Activated effector memory CD4-positive, alpha-beta T cell treated with Interleukin-2 at 50 U/mL for 16 hours (primary cell): ENCODE results near the gene ADARB1.
"Not testable (repeated sequence)": the region's sequence is repeated elsewhere in the genome, so short reads cannot be mapped to it uniquely, and the experiment has no call there.

Experiments used
- DNase-seq: peaks from one replicate; pipeline ENCODE4 v3.0.0-alpha.2; 2020

Gene ADARB1

GRCh38 chr21:45074048-45074817 is at the start of gene ADARB1:
Gene ADARB1 (plus strand): TSS chr21:45074580. CDS start chr21:45171657, 97,077 bp downstream.
- peak; percentile 59 for DNase-seq

GRCh38 chr21:45026066-45026745 is 48.2 kb upstream of the ADARB1 start:
- DNase-seq, result no peak

GRCh38 chr21:45026826-45027225 is 47.6 kb upstream of the ADARB1 start:
- DNase-seq, result no peak

GRCh38 chr21:45027241-45028196 is 46.9 kb upstream of the ADARB1 start:
- no peak for DNase-seq

- not testable (repeated sequence) for DNase-seq
These were observed 45.7 kb upstream of the ADARB1 start for GRCh38 chr21:45028645-45029044.

GRCh38 chr21:45029298-45029947 is 45.0 kb upstream of the ADARB1 start:
- no peak for DNase-seq

- DNase-seq, result no peak
These were observed 44.3 kb upstream of the ADARB1 start for GRCh38 chr21:45029948-45030681.

GRCh38 chr21:45030682-45031570 is 43.5 kb upstream of the ADARB1 start:
- DNase-seq, result no peak

- DNase-seq, result no peak
These were observed 42.7 kb upstream of the ADARB1 start for GRCh38 chr21:45031571-45032191.

- no peak for DNase-seq
These were observed 42.0 kb upstream of the ADARB1 start for GRCh38 chr21:45032332-45032731.

- DNase-seq, result no peak
These were observed 41.2 kb upstream of the ADARB1 start for GRCh38 chr21:45032977-45033710.

GRCh38 chr21:45033791-45034555 is 40.4 kb upstream of the ADARB1 start:
- no peak for DNase-seq

- DNase-seq, result no peak
These were observed 39.6 kb upstream of the ADARB1 start for GRCh38 chr21:45034556-45035476.

GRCh38 chr21:45035477-45035848 is 38.9 kb upstream of the ADARB1 start:
- DNase-seq, result no peak

- DNase-seq, result no peak
These were observed 37.8 kb upstream of the ADARB1 start for GRCh38 chr21:45036630-45037029.

- DNase-seq, result no peak
These were observed 36.4 kb upstream of the ADARB1 start for GRCh38 chr21:45037986-45038385.

- DNase-seq, result no peak
These were observed 34.8 kb upstream of the ADARB1 start for GRCh38 chr21:45039317-45040156.
